CD4-positive, alpha-beta T cell treated with Interleukin-12 subunit alpha and Interleukin-12 subunit beta, for 1 hour (primary cell): ENCODE data around the gene NR2F6.

Experiments
- DNase-seq: peaks from one replicate; pipeline ENCODE4 v3.0.0-alpha.2; 2020

Gene NR2F6

GRCh38 chr19:17237747-17238706 lies 7.7 kb downstream of the NR2F6 start:
- DNase-seq = no peak

- no peak for DNase-seq
Measured at GRCh38 chr19:17236811-17237543, 8.7 kb downstream of the NR2F6 start.

GRCh38 chr19:17235971-17236777 lies 9.5 kb downstream of the NR2F6 start:
- no peak for DNase-seq

- DNase-seq = peak; percentile 80
Measured at GRCh38 chr19:17235300-17235970, 10.3 kb downstream of the NR2F6 start.

- DNase-seq = peak; percentile 66
Measured at GRCh38 chr19:17234911-17235299, 10.8 kb downstream of the NR2F6 start.

GRCh38 chr19:17232258-17232657 lies 13.5 kb downstream of the NR2F6 start:
- no peak for DNase-seq

- no peak for DNase-seq
Measured at GRCh38 chr19:17229890-17230289, 15.8 kb downstream of the NR2F6 start.

- DNase-seq = no peak
Measured at GRCh38 chr19:17227798-17228367, 17.8 kb downstream of the NR2F6 start.

GRCh38 chr19:17226002-17226933 lies 19.5 kb downstream of the NR2F6 start, which contains the start of gene OCEL1:
TSS of gene OCEL1 (plus strand) at chr19:17226226. CDS start at chr19:17226248, 22 bp downstream.
- DNase-seq = peak; percentile 96

- no peak for DNase-seq
Measured at GRCh38 chr19:17225053-17225452, 20.7 kb downstream of the NR2F6 start.

- no peak for DNase-seq
Measured at GRCh38 chr19:17220207-17220758, 25.4 kb downstream of the NR2F6 start.

- no peak for DNase-seq
Measured at GRCh38 chr19:17219286-17219685, 26.4 kb downstream of the NR2F6 start.

GRCh38 chr19:17216058-17216670 lies 29.6 kb downstream of the NR2F6 start:
- no peak for DNase-seq

- DNase-seq = peak; percentile 90
Measured at GRCh38 chr19:17215127-17215971, 30.4 kb downstream of the NR2F6 start, which contains the start of gene USE1. TSS of gene USE1 (plus strand) at chr19:17215357. CDS start at chr19:17215406, 49 bp downstream.

- no peak for DNase-seq
Measured at GRCh38 chr19:17214508-17215126, 31.1 kb downstream of the NR2F6 start.

- no peak for DNase-seq
Measured at GRCh38 chr19:17213334-17213733, 32.4 kb downstream of the NR2F6 start.

- no peak for DNase-seq
Measured at GRCh38 chr19:17211547-17212446, 33.9 kb downstream of the NR2F6 start.
